GM12875 (cell line): ENCODE results near the gene ATP9A.

Source experiments
- H3K4me3 ChIP-seq: one replicate; pipeline ENCODE4 v1.5.1; 2011; ENCODE audit warnings: low read depth, low read length, control low read depth
- TF ChIP-seq, protein P1 (sequence below): IDR thresholded peaks from 2 replicates; pipeline ENCODE4 v1.5.1; 2011; ENCODE audit warnings: low read depth, mild to moderate bottlenecking, control low read depth, inconsistent platforms, low read length, moderate library complexity, borderline replicate concordance; ENCODE audit not compliant: insufficient read depth

Gene ATP9A

GRCh38 chr20:51611625-51611890 is 156.6 kb downstream of the ATP9A start:
- no peak overlapping the region for H3K4me3 ChIP-seq
- TF ChIP-seq, protein P1, sequence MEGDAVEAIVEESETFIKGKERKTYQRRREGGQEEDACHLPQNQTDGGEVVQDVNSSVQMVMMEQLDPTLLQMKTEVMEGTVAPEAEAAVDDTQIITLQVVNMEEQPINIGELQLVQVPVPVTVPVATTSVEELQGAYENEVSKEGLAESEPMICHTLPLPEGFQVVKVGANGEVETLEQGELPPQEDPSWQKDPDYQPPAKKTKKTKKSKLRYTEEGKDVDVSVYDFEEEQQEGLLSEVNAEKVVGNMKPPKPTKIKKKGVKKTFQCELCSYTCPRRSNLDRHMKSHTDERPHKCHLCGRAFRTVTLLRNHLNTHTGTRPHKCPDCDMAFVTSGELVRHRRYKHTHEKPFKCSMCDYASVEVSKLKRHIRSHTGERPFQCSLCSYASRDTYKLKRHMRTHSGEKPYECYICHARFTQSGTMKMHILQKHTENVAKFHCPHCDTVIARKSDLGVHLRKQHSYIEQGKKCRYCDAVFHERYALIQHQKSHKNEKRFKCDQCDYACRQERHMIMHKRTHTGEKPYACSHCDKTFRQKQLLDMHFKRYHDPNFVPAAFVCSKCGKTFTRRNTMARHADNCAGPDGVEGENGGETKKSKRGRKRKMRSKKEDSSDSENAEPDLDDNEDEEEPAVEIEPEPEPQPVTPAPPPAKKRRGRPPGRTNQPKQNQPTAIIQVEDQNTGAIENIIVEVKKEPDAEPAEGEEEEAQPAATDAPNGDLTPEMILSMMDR = no peak

DNA sequence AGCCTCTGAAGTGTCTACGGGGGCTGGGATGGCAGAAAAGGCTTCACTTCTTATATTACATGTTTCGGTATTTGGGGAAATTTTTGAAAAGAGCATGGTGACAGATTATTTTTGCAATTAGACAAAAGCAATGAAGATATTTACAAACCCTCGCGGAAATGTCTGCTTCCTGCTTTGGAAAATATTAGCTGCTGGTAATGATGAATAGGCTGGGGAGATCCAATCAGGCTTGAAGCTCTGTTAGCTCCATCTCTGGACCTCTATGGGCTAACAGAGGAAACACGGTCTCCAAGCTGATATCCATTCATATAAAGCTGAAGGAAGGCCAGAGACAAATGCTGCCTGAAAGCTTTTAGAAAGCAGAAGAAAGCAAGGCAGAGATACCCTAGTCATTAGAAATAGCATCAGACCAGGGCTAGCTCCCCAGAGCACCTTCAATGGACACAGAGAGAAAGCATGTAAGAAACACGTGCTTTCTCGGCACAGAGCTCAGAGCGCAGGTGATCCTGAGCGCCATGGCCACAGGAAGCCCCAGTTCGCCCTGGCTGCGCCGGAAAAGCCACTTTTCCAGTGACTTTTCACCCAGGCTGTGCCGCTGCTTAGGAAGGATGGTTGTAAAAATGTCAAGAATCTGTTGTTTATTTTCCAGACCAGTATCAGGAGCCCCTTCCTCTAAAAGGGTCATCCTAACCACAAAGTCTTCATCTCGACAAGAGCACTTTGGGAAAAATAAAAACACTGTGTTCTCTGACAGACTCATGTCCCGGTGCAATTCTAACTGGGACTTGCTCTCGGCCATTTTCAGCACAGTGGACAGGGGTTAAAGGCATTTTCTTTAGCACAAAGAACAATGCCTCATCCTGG is 157.2 kb downstream of the ATP9A start:
- TF ChIP-seq, protein P1 = no peak
- H3K4me3 ChIP-seq = no peak overlapping the region

DNA sequence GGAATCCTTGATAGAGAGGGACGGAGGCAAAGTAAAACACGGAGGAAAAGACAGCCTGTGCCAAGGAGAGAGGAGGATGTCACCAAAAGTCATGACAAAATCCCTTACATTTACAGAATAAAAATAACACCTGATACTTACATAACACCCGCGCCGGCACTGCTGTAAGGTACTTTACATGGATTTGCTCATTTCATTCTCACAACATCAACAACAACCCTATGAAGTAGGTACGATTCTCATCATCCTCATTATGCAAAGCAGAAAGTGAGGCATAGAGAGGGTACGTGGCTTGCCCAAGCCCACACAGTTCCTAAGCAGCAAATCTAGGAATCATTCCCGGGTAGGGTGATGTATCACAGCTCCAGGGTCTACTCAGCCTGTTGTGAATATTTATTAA is 158.1 kb downstream of the ATP9A start:
- TF ChIP-seq, protein P1 = no peak
- H3K4me3 ChIP-seq = no peak overlapping the region

GRCh38 chr20:51609251-51609650 is 158.9 kb downstream of the ATP9A start:
- no peak overlapping the region for H3K4me3 ChIP-seq

DNA sequence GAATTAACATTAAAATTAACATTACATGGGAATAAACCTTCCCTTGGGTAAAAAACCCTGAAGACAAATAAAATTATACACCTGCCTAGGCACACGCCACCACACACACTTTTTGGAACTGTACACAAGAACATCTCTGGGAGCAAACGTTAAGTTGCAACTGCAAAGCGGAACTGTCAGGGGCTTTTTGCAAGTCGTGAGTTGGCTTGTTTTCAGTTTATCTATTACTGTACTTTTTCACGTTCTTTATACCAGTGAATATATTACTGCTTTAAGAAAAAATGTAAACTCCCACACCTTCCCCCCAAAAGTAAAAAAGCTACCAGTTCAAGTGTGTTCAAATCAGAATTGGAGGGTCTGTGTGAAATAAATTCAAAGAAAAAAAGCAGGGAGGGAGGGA is 160.1 kb downstream of the ATP9A start:
- H3K4me3 ChIP-seq = no peak overlapping the region
- TF ChIP-seq, protein P1 = no peak

More at GRCh38 chr20:51609251-51609650, 158.9 kb downstream of the ATP9A start:
- TF ChIP-seq, protein P1 = no peak

DNA sequence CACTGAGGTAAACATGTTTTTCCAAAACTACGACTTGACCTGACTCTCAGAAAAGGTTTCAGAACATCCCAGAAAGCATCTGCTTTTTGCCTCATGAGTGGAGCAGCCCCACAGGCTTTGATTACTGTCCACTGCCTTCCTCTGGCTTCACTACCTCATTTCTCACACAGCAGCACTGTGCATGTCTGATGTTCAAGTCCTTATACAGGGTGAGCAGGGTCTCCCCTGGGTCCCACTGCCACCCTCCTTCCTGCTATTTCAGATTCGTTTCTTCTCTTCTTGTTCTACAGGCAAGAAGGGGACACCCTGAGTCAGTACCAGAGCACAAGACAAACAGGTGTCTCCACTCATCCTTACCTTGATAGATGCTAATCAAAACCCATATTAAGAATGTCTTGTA is 161.0 kb downstream of the ATP9A start:
- no peak overlapping the region for H3K4me3 ChIP-seq
- TF ChIP-seq, protein P1 = no peak

DNA sequence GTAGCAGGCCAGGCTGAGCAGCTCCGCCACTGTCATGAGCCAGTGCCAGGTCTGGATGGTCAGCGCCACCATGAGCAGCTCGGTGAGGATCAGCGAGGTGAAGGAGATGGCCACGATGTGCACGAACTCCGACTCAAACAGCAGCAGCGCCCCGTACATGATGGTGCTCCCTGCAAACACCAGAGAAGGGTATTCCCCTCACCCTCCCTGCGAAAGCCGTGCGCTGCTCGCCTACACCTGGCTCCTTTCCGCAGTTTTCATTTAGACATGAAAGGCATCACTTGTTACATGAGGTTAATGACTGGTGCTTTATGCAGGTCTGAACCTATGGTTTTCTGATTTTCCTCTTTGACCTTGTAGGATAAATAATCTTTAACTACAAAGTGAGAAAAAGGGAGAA is 163.3 kb downstream of the ATP9A start:
- H3K4me3 ChIP-seq = no peak overlapping the region
- TF ChIP-seq, protein P1 = no peak
